ENCODE measurements around the gene RBM44.
A peak's percentile ranks its signal among the peaks of the same experiment; 100 is the strongest.
"Not testable (repeated sequence)": the region's sequence is repeated elsewhere in the genome, so short reads cannot be mapped to it uniquely, and the experiment has no call there.

RBM44 gene

GRCh38 chr2:237798236-237799059, at the start of gene RBM44:
RBM44 (plus strand) TSS chr2:237798779; CDS start chr2:237813610, 14,831 bp downstream.
- no peak for DNase-seq (ENCODE audit: low spot score)

DNA sequence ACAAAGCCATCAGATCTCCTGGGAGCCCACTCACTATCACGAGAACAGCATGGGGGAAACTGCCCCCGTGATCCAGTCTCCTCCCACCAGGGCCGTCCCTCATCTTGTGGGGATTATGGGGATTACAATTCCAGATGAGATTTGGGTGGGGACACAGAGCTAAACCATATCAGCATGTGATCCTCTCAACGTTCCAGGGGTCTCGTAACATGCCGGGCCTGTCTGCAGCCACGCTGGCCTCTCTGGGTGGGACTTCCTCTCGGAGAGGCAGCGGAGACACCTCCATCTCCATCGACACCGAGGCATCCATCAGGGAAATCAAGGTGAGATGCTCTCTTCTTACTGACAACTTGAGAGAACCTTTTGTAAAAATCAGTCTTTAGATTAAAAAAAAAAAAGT, 49.6 kb upstream of the RBM44 start:
- no peak for DNase-seq (ENCODE audit: low spot score)

DNA sequence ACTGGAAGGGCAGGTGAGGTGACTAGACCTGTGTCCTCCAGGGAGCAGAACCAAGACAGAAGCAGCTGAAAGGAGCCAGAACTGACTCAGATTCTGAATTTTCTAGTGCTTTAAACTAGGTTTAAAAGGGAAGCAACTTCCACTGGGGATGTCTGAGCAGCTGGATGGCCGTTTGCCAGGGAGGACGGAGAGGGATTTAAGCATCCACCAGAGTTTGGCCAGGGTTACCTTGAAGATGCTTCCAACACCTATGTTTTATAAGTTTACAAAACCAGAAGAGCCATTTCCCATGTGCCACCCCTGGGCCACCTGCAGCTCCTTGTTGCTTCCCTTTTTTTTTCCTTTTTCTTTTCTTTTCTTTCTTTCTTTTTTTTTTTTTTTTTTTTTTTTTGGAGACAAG, 48.6 kb upstream of the RBM44 start:
- no peak for DNase-seq (ENCODE audit: low spot score)

DNA sequence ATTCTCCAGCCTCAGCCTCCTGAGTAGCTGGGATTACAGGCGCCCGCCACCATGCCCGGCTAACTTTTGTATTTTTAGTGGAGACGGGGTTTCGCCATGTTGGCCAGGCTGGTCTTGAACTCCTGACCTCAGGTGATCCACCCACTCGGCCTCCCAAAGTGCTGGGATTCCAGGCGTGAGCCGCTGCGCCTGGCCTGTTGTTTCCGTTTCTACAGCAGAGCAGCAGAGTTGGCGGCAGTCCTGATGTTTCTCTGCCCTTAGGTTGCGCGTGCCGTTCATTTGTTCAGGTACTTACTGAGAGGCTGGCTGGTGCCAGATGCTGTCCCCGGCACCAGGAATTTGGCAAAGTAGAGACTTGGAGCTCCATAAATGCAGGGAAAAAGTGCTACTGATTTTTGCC, 48.1 kb upstream of the RBM44 start:
- DNase-seq (ENCODE audit: low spot score), result not testable (repeated sequence)

- no peak for DNase-seq (ENCODE audit: low spot score)
These were observed 45.8 kb upstream of the RBM44 start for GRCh38 chr2:237752761-237753165.

- no peak for DNase-seq (ENCODE audit: low spot score)
These were observed 44.4 kb upstream of the RBM44 start for GRCh38 chr2:237754182-237754581.

DNA sequence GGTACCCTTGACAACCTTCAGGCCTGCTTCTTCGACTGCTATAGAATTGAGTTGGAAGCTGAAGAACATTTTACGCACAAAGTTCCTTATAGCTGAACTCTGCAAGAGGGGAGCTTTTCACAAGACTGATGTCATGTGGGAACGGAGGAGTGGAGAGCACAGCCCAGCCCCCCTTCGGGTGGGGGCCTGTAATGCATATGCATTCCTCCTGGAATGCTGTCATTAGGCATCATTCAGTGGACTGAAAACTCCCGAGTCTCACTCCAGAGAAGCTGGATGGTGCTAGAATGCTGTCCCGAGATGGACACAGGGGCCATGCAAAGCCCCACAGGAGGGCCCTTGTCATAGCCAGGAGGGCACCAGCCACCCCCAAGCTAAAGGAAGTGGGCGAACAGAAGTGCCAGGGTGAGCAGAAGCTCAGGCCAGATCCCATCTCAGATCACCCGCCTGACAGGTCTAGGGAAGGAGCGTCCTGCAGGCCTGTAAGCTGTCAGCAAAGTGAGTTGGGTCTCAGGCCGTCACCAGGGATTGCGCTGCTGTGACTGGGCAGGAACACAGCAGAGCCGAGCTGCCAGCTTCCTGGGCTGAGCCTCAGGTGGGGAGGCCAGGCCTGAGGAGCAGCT, 43.8 kb upstream of the RBM44 start:
- DNase-seq (ENCODE audit: low spot score), result no peak

- DNase-seq (ENCODE audit: low spot score), result no peak
These were observed 41.0 kb upstream of the RBM44 start for GRCh38 chr2:237757616-237758015.

DNA sequence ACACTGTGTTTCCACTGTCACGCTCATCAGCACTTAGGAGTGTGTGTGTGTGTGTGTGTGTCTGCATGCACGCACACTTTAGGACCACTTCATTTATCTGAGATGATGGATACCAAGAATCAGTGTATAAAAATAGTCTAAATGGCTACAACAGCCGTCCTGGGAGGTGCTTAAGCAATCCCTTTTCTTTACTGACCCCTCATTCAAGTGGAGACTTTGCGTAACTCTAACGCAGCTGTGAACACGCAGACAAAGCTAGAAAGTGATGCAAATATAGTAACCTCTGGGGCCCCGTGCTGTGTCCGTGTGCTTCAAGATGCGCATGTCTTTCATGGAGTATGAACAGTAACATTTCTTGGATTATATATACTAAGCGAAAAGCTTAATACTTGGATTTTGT, 40.4 kb upstream of the RBM44 start:
- no peak for DNase-seq (ENCODE audit: low spot score)

DNA sequence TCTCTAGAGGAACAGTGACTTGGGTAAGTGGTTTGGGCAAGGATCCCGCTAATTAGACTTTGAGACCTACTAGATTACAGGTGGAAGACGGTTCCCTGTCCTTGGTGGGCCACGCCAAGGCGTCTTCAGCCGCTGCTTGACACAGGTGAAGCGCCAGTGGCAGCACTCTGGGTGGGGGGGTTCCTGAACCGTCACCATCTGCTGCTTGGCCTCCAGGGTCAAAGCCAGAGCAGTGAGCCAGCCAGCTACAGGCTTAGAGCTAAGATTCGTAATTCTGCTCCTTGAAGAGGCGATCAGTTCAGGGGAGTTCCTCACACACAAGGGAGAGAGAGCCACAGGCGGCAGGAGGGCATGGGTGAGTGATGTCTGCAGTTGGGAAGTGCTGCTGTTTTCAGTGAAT, 39.4 kb upstream of the RBM44 start:
- DNase-seq (ENCODE audit: low spot score), result no peak

GRCh38 chr2:237760506-237761502, 37.8 kb upstream of the RBM44 start:
- DNase-seq (ENCODE audit: low spot score), result no peak

- not testable (repeated sequence) for DNase-seq (ENCODE audit: low spot score)
These were observed 36.0 kb upstream of the RBM44 start for GRCh38 chr2:237762291-237763182.

- DNase-seq (ENCODE audit: low spot score), result no peak
These were observed 34.8 kb upstream of the RBM44 start for GRCh38 chr2:237763812-237764211.

DNA sequence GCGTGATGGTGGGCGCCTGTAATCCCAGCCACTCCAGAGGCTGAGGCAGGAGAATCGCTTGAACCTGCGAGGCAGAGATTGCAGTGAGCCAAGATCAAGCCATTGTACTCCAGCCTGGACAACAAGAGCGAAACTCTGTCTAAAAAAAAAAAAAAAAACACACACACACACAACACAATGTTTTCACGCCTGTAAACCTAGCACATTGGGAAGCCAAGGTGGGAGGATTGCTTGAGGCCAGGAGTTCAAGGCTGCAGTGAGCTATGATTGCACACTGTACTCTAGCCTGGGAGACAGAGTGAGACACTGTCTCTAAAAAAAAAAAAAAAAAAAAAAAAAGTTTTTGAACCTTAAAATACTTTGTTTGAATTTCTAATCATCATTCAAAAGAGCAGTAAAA, 33.5 kb upstream of the RBM44 start:
- not testable (repeated sequence) for DNase-seq (ENCODE audit: low spot score)

GRCh38 chr2:237765875-237766274, 32.7 kb upstream of the RBM44 start:
- DNase-seq (ENCODE audit: low spot score), result no peak

DNA sequence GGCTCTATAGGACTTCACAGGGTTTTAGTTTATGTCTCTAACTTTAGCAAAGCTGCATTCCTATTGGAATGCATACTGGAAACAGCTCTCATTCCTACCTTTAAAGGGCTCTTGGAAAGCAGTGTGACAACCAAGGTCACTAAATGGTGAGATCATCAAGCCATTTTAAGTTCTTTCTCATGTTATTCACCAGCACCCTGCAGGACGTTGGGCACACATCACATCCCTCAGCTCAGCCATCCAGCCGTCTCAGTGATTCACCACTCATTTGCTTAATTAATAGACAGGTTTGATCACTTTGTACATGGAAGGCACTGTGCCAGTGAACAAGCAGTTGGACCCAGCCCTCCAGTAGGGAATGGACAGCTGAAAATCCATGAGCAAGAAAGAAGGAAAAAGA, 32.2 kb upstream of the RBM44 start:
- no peak for DNase-seq (ENCODE audit: low spot score)

DNA sequence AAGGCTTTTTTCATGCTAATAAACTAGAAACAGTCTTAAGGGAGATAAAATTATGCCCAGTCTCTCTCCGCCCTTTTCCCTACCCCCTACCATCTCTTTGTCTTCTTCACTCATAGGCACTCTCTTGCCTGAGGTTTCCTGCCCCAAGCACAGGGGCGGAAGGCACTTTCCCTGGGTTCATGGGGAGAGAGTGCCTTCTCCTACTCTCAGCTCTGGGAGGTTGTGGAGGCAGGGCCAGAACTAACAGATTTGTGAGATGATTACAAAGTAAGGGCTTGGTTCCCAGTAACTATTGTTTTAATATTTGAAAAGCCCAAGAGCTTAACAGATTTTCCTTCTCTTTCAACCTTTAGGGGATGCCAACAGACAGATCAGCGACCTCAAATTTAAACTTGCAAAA, 26.1 kb upstream of the RBM44 start:
- DNase-seq (ENCODE audit: low spot score), result no peak

DNA sequence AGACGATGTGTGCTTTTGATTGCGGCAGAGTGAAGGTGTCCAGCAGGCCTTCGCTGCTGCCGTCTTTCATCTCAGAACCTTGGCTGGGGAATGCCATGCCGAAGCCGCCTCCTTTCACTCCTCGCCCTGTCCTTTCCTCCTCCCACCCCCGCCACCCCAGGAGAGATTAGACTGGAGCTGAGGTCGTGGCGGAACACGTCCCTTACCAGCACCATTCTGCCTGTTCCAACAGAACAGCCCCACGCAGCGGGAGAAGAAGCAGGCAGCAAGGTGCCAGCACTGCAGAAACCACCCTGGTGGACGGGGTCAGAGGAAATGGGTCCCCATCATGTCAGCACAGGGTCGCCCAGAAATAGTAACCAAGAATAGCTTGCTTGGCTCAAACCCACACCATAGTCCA, 24.8 kb upstream of the RBM44 start:
- DNase-seq (ENCODE audit: low spot score), result no peak

GRCh38 chr2:237774811-237775553, 23.6 kb upstream of the RBM44 start:
- DNase-seq (ENCODE audit: low spot score), result peak; percentile 63

DNA sequence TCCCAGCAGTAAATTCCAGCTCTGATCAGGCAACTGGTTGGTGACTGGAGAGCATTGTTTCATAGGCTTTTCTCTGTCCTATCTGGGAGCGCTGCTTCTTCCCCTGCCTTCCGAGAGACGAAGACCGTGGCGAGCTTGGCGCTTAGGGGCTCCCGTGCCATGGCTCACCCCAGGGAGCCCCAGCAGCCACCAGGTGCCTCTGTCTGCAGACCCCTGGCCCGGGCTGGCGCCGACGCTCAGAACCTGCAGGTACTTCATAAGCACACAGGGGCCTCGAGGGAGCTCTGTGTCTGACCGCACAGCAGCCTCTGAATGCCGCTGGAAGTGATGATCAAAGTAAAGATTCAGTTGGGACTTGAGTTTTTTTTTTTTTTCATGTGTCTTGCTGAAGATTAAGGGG, 19.1 kb upstream of the RBM44 start:
- DNase-seq (ENCODE audit: low spot score), result no peak

GRCh38 chr2:237782181-237782580, 16.4 kb upstream of the RBM44 start:
- no peak for DNase-seq (ENCODE audit: low spot score)
